GM23338 (cell line): Measurements from ENCODE around the gene UBE2H. TPM values are rescaled to one million over a fixed set of nuclear protein-coding genes. Genes with fewer than 3 reads are reported as not detected.

ENCODE experiments used
- ATAC-seq: fragments of 200-7000 bp; cut with Tn5 transposase; 3 replicates; pipeline ENCODE4 v1.9.1; 2020
- DNase-seq: peaks from one replicate; pipeline ENCODE4 v3.0.0-alpha.2; 2015; ENCODE audit warnings: low spot score
- H2AFZ ChIP-seq: fragments of 200-600 bp; sonication (generic); 2 replicates; pipeline ENCODE4 v1.8.0; 2016; ENCODE audit warnings: antibody characterized with exemption, mild to moderate bottlenecking, moderate library complexity
- H3F3A ChIP-seq: fragments of 200-600 bp; sonication (generic); replicated peaks from 2 replicates; pipeline ENCODE4 v1.8.0; 2017; ENCODE audit warnings: antibody characterized with exemption, mixed run types, low read depth
- H3K27ac ChIP-seq: fragments of 200-600 bp; sonication (generic); 2 replicates; pipeline ENCODE4 v1.6.1; 2016; ENCODE audit warnings: low read depth
- H3K27me3 ChIP-seq: fragments of 200-600 bp; sonication (generic); 2 replicates; pipeline ENCODE4 v1.8.0; 2016; ENCODE audit warnings: mild to moderate bottlenecking, mixed run types, moderate library complexity; ENCODE audit not compliant: insufficient read depth
- H3K36me3 ChIP-seq: fragments of 200-600 bp; sonication (generic); 2 replicates; pipeline ENCODE4 v1.8.0; 2016; ENCODE audit warnings: mild to moderate bottlenecking; ENCODE audit not compliant: insufficient read depth
- H3K4me1 ChIP-seq: fragments of 200-600 bp; sonication (generic); 2 replicates; pipeline ENCODE4 v1.8.0; 2016; ENCODE audit warnings: mild to moderate bottlenecking, moderate library complexity; ENCODE audit not compliant: insufficient read depth
- H3K4me2 ChIP-seq: fragments of 200-600 bp; sonication (generic); 2 replicates; pipeline ENCODE4 v1.7.1; 2017; ENCODE audit warnings: mixed run types
- H3K4me3 ChIP-seq: fragments of 200-600 bp; sonication (generic); 2 replicates; pipeline ENCODE4 v1.6.1; 2016; ENCODE audit warnings: mixed run types
- H3K79me2 ChIP-seq: fragments of 200-600 bp; sonication (generic); replicated peaks from 2 replicates; pipeline ENCODE4 v1.8.0; 2017; ENCODE audit warnings: mild to moderate bottlenecking; ENCODE audit not compliant: insufficient read depth
- H3K9me2 ChIP-seq: fragments of 200-600 bp; sonication (generic); 2 replicates; pipeline ENCODE4 v1.8.0; 2017; ENCODE audit not compliant: insufficient read depth
- H4K20me1 ChIP-seq: fragments of 200-600 bp; sonication (generic); replicated peaks from 2 replicates; pipeline ENCODE4 v1.8.0; 2017; ENCODE audit warnings: mild to moderate bottlenecking; ENCODE audit not compliant: insufficient read depth
- H3K27ac Mint-ChIP-seq: 2 replicates; pipeline ENCODE4 v1.8.0; 2020; ENCODE audit warnings: inconsistent platforms, mild to moderate bottlenecking, moderate library complexity, mixed read lengths
- H3K27me3 Mint-ChIP-seq: 3 replicates; pipeline ENCODE4 v1.8.0; 2022; ENCODE audit warnings: low read depth, mild to moderate bottlenecking, moderate library complexity, mixed read lengths, inconsistent platforms; ENCODE audit not compliant: insufficient read depth, poor library complexity
- H3K36me3 Mint-ChIP-seq: 3 replicates; pipeline ENCODE4 v1.8.0; 2021; ENCODE audit warnings: low read depth, mild to moderate bottlenecking, inconsistent platforms, moderate library complexity, mixed read lengths
- H3K4me1 Mint-ChIP-seq: 3 replicates; pipeline ENCODE4 v1.8.0; 2020; ENCODE audit warnings: mild to moderate bottlenecking, inconsistent platforms, mixed read lengths
- H3K4me3 Mint-ChIP-seq: 3 replicates; pipeline ENCODE4 v1.8.0; 2021; ENCODE audit warnings: moderate library complexity, mild to moderate bottlenecking, inconsistent platforms, mixed read lengths
- H3K9me3 Mint-ChIP-seq: 3 replicates; pipeline ENCODE4 v1.8.0; 2020; ENCODE audit warnings: moderate library complexity, mild to moderate bottlenecking, inconsistent platforms, mixed read lengths
- CREB1 ChIP-seq: fragments of 250-450 bp; sonication (Bioruptor Pico); IDR thresholded peaks from 2 replicates; pipeline ENCODE4 v1.5.0; 2020; ENCODE audit warnings: low read depth, mild to moderate bottlenecking, moderate library complexity
- EZH2phosphoT487 ChIP-seq: fragments of 200-600 bp; sonication (generic); IDR thresholded peaks from one replicate; pipeline ENCODE4 v1.8.1; 2018; ENCODE audit warnings: antibody characterized with exemption; ENCODE audit not compliant: unreplicated experiment
- JUNB ChIP-seq: IDR thresholded peaks from one replicate; pipeline ENCODE4 v1.6.1; 2016; ENCODE audit warnings: antibody characterized with exemption; ENCODE audit not compliant: unreplicated experiment
- NANOG ChIP-seq: IDR thresholded peaks from 2 replicates; pipeline ENCODE4 v1.6.1; 2016; ENCODE audit warnings: antibody characterized with exemption, borderline replicate concordance
- POLR2AphosphoS5 ChIP-seq: IDR thresholded peaks from 2 replicates; pipeline ENCODE4 v1.6.1; 2016; ENCODE audit warnings: antibody characterized with exemption, low read depth
- REST ChIP-seq: IDR thresholded peaks from one replicate; pipeline ENCODE4 v1.6.1; 2018; ENCODE audit warnings: antibody characterized with exemption; ENCODE audit not compliant: unreplicated experiment
- STAT1 ChIP-seq: IDR thresholded peaks from one replicate; pipeline ENCODE4 v1.6.1; 2016; ENCODE audit warnings: antibody characterized with exemption; ENCODE audit not compliant: unreplicated experiment
- ZNF114 ChIP-seq: fragments of 250-450 bp; sonication (Bioruptor Pico); IDR thresholded peaks from 2 replicates; pipeline ENCODE4 v1.5.0; 2020; ENCODE audit warnings: mild to moderate bottlenecking, moderate library complexity
- polyA plus RNA-seq: library from polyadenylated mRNA; unstranded; fragments of >200 nt; fragmentation: Nextera tagmentation; extraction: Ambion mirVana; gene quantifications from 2 replicates; pipeline ENCODE4 v1.2.1, GENCODE V29; 2016
- total RNA-seq: library from RNA; depleted of rRNA; stranded (reverse); fragments of >200 nt; shearing (Covaris generic); gene quantifications from 2 replicates; pipeline ENCODE4 v1.2.3, GENCODE V29; 2014
- TF ChIP-seq, protein P1 (sequence below): IDR thresholded peaks from 2 replicates; pipeline ENCODE4 v1.6.1; 2016; ENCODE audit warnings: antibody characterized with exemption
- TF ChIP-seq, protein P2 (sequence below), 2 experiments: fragments of 200-600 bp in 1 of 2; sonication (generic) in 1 of 2; conservative IDR thresholded peaks; 2 replicates each; pipeline versions ENCODE4 v1.5.1 to v1.6.1; 2016 to 2017; ENCODE audit warnings: antibody characterized with exemption in 2 of 2, low read depth in 2 of 2, mild to moderate bottlenecking in 2 of 2, moderate library complexity in 1 of 2

Gene UBE2H
- total and polyA plus RNA-seq, 2 experiments from 2014 or later = 40.8 to 86.5 TPM

DNA sequence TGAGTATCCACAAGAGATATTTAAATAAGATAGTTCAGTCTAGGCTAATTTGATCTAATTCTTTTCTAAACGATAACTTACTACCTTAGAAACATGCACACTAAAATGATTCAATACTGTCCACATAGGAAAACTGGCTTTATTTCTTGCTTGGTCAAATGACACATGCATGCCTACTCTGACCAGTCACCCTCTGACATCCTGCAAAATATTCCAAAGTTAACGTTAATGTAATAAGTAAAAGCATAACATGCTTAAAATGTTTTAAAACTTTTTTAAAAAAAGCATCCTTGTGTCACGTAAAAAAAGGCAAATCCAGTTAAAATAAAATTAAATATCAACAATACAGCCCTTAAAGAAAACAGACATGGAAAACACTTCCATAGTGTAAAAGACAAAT is 70.2 kb downstream of the UBE2H start:
- TF ChIP-seq EZH2phosphoT487 (no peak), NANOG (no peak), REST (no peak), CREB1 (no peak), JUNB (no peak), POLR2AphosphoS5 (no peak), STAT1 (no peak), ZNF114 (CRISPR knock-in tag) (no peak)
- TF ChIP-seq, protein P1, sequence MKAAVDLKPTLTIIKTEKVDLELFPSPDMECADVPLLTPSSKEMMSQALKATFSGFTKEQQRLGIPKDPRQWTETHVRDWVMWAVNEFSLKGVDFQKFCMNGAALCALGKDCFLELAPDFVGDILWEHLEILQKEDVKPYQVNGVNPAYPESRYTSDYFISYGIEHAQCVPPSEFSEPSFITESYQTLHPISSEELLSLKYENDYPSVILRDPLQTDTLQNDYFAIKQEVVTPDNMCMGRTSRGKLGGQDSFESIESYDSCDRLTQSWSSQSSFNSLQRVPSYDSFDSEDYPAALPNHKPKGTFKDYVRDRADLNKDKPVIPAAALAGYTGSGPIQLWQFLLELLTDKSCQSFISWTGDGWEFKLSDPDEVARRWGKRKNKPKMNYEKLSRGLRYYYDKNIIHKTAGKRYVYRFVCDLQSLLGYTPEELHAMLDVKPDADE = no peak
- TF ChIP-seq, protein P2, sequence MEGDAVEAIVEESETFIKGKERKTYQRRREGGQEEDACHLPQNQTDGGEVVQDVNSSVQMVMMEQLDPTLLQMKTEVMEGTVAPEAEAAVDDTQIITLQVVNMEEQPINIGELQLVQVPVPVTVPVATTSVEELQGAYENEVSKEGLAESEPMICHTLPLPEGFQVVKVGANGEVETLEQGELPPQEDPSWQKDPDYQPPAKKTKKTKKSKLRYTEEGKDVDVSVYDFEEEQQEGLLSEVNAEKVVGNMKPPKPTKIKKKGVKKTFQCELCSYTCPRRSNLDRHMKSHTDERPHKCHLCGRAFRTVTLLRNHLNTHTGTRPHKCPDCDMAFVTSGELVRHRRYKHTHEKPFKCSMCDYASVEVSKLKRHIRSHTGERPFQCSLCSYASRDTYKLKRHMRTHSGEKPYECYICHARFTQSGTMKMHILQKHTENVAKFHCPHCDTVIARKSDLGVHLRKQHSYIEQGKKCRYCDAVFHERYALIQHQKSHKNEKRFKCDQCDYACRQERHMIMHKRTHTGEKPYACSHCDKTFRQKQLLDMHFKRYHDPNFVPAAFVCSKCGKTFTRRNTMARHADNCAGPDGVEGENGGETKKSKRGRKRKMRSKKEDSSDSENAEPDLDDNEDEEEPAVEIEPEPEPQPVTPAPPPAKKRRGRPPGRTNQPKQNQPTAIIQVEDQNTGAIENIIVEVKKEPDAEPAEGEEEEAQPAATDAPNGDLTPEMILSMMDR (conservative IDR thresholded peaks at IDR 0.05; ENCODE audit: low read depth in 2 of 2) = no peak
- Histone ChIP-seq H2AFZ (no peak overlapping the region), H3K4me1 (peaks cover 49% of the 10 kb centered on the region), H3K4me3 (no peak overlapping the region), H4K20me1 (0 out of 2 replicates have a peak, but pooled peaks cover 3% of the 10 kb centered on the region), H3K9me2 (no peaks in the 10 kb centered on the region), H3K27me3 (no peaks in the 10 kb centered on the region), H3F3A (no peaks in the 10 kb centered on the region), H3K36me3 (no peaks in the 10 kb centered on the region; the same call in 1 of the 2 replicates), H3K4me2 (no peak overlapping the region), H3K27ac (no peak overlapping the region), H3K79me2 (peaks cover 52% of the 10 kb centered on the region)
- no peak overlapping the region for H3K4me3 Mint-ChIP-seq
- DNase-seq (no peak), ATAC-seq (no peak)
- H3K27me3 Mint-ChIP-seq = peaks cover 1% of the 10 kb centered on the region
- H3K27ac Mint-ChIP-seq = no peak overlapping the region
- H3K9me3 Mint-ChIP-seq = no peaks in the 10 kb centered on the region
- H3K36me3 Mint-ChIP-seq = peaks cover 17% of the 10 kb centered on the region; the same call in 2 of the 3 replicates
- peaks cover 51% of the 10 kb centered on the region for H3K4me1 Mint-ChIP-seq
